Smooth muscle cell of bladder (primary cell): ENCODE measurements around the gene KMT2D. TPM values are rescaled to one million over a fixed set of nuclear protein-coding genes. Genes with fewer than 3 reads are reported as not detected.

Source experiments
- total RNA-seq: library from RNA; depleted of rRNA; stranded (reverse); fragments of >200 nt; gene quantifications from 2 replicates; pipeline ENCODE4 v1.2.3, GENCODE V29; 2014

Gene KMT2D
- total RNA-seq = 14.9 and 20.7 TPM in 2 replicates

GRCh38 chr12:49060237-49061156 is at the start of gene KMT2D:
Gene KMT2D (minus strand): TSS chr12:49060794. CDS start chr12:49055324, 5,470 bp downstream.

GRCh38 chr12:49094160-49094974 is 33.8 kb upstream of the KMT2D start, which contains the start of gene DHH:
Gene DHH (minus strand): TSS chr12:49094801. CDS start chr12:49094512, 289 bp downstream.

GRCh38 chr12:49069507-49070346 is 9.1 kb upstream of the KMT2D start, which contains the start of gene RHEBL1:
Gene RHEBL1 (minus strand): TSS chr12:49069979. CDS start chr12:49069785, 194 bp downstream.

GRCh38 chr12:49018261-49019119 is 42.1 kb downstream of the KMT2D start, which contains the start of gene PRKAG1:
Gene PRKAG1 (minus strand): TSS chr12:49018776. CDS start chr12:49018740, 36 bp downstream.

Other genes starting within 250 kb of the KMT2D start
- 12.2 and 12.4 TPM in 2 replicates for gene CACNB3, start 242.3 kb downstream of the KMT2D start, total RNA-seq
- gene DDX23, start 208.6 kb downstream of the KMT2D start, total RNA-seq = 79.4 and 91.2 TPM in 2 replicates
- gene RND1, start 194.9 kb downstream of the KMT2D start, total RNA-seq = 0.14 and 0.55 TPM in 2 replicates
- 38.7 and 43.6 TPM in 2 replicates for gene FKBP11, start 135.3 kb downstream of the KMT2D start, total RNA-seq
- 25.3 and 27.6 TPM in 2 replicates for gene ARF3, start 103.3 kb downstream of the KMT2D start, total RNA-seq
- 0.18 TPM in 1 of 2 replicates, not detected in the other for gene WNT10B, start 89.1 kb downstream of the KMT2D start, total RNA-seq
- not detected in 2 replicates for gene WNT1, start 82.5 kb downstream of the KMT2D start, total RNA-seq
- gene DDN, start 61.4 kb downstream of the KMT2D start, total RNA-seq = under 0.01 and 0.18 TPM in 2 replicates
- 77.1 and 87.0 TPM in 2 replicates for gene PRKAG1, start 42.0 kb downstream of the KMT2D start, total RNA-seq
- 0.28 TPM in 1 of 2 replicates, not detected in the other for gene RHEBL1, start 9.2 kb upstream of the KMT2D start, total RNA-seq
- under 0.01 and 0.09 TPM in 2 replicates for gene DHH, start 34.0 kb upstream of the KMT2D start, total RNA-seq
- gene LMBR1L, start 50.1 kb upstream of the KMT2D start, total RNA-seq = 57.7 and 58.9 TPM in 2 replicates
- 546 and 788 TPM in 2 replicates for gene TUBA1B, start 70.6 kb upstream of the KMT2D start, total RNA-seq
- 514 and 549 TPM in 2 replicates for gene TUBA1A, start 128.3 kb upstream of the KMT2D start, total RNA-seq
- 123 and 179 TPM in 2 replicates for gene TUBA1C, start 204.3 kb upstream of the KMT2D start, total RNA-seq
- 0.28 and 0.46 TPM in 2 replicates for gene PRPH, start 234.4 kb upstream of the KMT2D start, total RNA-seq